Ovary (tissue), 1 donor: Measurements from ENCODE around the gene GSKIP.

ENCODE experiments used
- EP300 ChIP-seq: sonication (generic); formaldehyde crosslinking; IDR thresholded peaks from one replicate; pipeline ENCODE4 v1.6.1; 2017; ENCODE audit warnings: antibody characterized with exemption
- POLR2A ChIP-seq: fragments of 450-650 bp; IDR thresholded peaks from one replicate; pipeline ENCODE4 v1.6.1; 2017; ENCODE audit warnings: antibody characterized with exemption, mild to moderate bottlenecking, moderate library complexity

DNA sequence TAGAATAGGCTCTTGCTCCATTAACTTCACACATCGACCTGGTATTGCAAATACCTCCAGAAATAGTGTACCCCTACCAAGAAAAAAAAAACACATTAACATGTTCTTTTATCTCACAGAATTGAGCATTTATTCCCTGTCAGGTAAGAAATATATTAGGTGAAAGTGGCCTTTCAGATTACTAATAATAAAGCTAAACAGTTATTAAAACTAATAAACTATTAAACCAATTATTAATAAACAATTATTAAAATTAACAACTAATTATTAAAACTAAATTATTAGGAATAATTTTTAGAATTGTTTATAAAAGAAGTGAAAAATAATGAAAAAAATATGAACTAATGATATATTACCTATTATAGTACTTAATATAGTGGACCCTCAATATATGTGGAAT lies 21.4 kb downstream of the GSKIP start:
- TF ChIP-seq POLR2A (no peak), EP300 (no peak)
